IMR-90 (cell line): ENCODE results near the gene IGFBP5. TPM values are rescaled to one million over a fixed set of nuclear protein-coding genes. Genes with fewer than 3 reads are reported as not detected.

Experiments
- ATAC-seq: fragments of 200-7000 bp; cut with Tn5 transposase; 2 replicates; pipeline ENCODE4 v1.9.1; 2020; ENCODE audit warnings: low read depth, mild to moderate bottlenecking, moderate library complexity
- BruUV-seq: library from RNA; stranded (reverse); fragments of 400-500 nt; replicated peaks from 2 replicates; lab custom pipeline; 2021; lab: Mats Ljungman, UMichigan
- CTCF ChIA-PET: fragments of 300-600 bp; formaldehyde crosslinking; extraction: SDS; loops from one replicate; lab custom pipeline; 2021; ENCODE audit warnings: antibody characterized with exemption; lab: Yijun Ruan, JAX
- POLR2A ChIA-PET: fragments of 300-600 bp; sonication (Branson Sonifier 250); formaldehyde crosslinking; loops from one replicate; lab custom pipeline; 2022; ENCODE audit warnings: antibody characterized with exemption; ENCODE audit not compliant: unreplicated experiment; lab: Charles Lee
- DNase-seq: peaks from one replicate; pipeline ENCODE4 v3.0.0; 2013
- H2AFZ ChIP-seq: replicated peaks from 2 replicates; pipeline ENCODE3; 2013; ENCODE audit warnings: low read length, mild to moderate bottlenecking; ENCODE audit not compliant: poor library complexity
- H2AK5ac ChIP-seq: 2 replicates; pipeline ENCODE4 v1.6.1; 2013; ENCODE audit warnings: low read depth, low read length, inconsistent platforms
- H2AK9ac ChIP-seq: replicated peaks from 2 replicates; pipeline ENCODE3; 2013; ENCODE audit warnings: mild to moderate bottlenecking, low read depth, low read length, moderate library complexity; ENCODE audit not compliant: poor library complexity
- H2BK120ac ChIP-seq: 2 replicates; pipeline ENCODE4 v1.6.1; 2013; ENCODE audit warnings: low read depth, low read length, inconsistent platforms
- H2BK15ac ChIP-seq: 3 replicates; pipeline ENCODE4 v1.6.1; 2013; ENCODE audit warnings: low read depth, low read length, inconsistent platforms
- H2BK20ac ChIP-seq: 2 replicates; pipeline ENCODE4 v1.6.1; 2013; ENCODE audit warnings: low read depth, mild to moderate bottlenecking, inconsistent platforms, low read length, moderate library complexity
- H2BK5ac ChIP-seq: 2 replicates; pipeline ENCODE4 v1.6.1; 2013; ENCODE audit warnings: mild to moderate bottlenecking, low read depth, low read length, inconsistent platforms; ENCODE audit not compliant: poor library complexity, severe bottlenecking
- H3K14ac ChIP-seq: replicated peaks from 2 replicates; pipeline ENCODE4 v1.6.1; 2013; ENCODE audit warnings: low read depth, low read length, inconsistent platforms
- H3K18ac ChIP-seq: 2 replicates; pipeline ENCODE4 v1.6.1; 2013; ENCODE audit warnings: low read depth, low read length, control low read depth
- H3K23ac ChIP-seq: 2 replicates; pipeline ENCODE4 v1.6.1; 2013; ENCODE audit warnings: low read depth, low read length, inconsistent platforms
- H3K27ac ChIP-seq: 2 replicates; pipeline ENCODE4 v1.5.1; 2013; ENCODE audit warnings: mild to moderate bottlenecking, control low read depth, low read length; ENCODE audit not compliant: insufficient read depth
- H3K27me3 ChIP-seq: 2 replicates; pipeline ENCODE4 v1.6.1; 2013; ENCODE audit warnings: low read length; ENCODE audit not compliant: control insufficient read depth, insufficient read depth
- H3K36me3 ChIP-seq: 2 replicates; pipeline ENCODE4 v1.6.1; 2013; ENCODE audit warnings: low read length, mixed read lengths; ENCODE audit not compliant: control insufficient read depth, insufficient read depth
- H3K4ac ChIP-seq: 2 replicates; pipeline ENCODE4 v1.6.1; 2013; ENCODE audit warnings: low read depth, low read length, inconsistent platforms
- H3K4me1 ChIP-seq: 2 replicates; pipeline ENCODE4 v1.6.1; 2013; ENCODE audit warnings: low read length, mixed read lengths; ENCODE audit not compliant: control insufficient read depth, insufficient read depth
- H3K4me2 ChIP-seq: 2 replicates; pipeline ENCODE4 v1.6.1; 2013; ENCODE audit warnings: low read depth, mild to moderate bottlenecking, control low read depth, low read length, moderate library complexity
- H3K4me3 ChIP-seq: 2 replicates; pipeline ENCODE4 v1.5.1; 2013; ENCODE audit warnings: low read depth, mild to moderate bottlenecking, control low read depth, low read length, moderate library complexity; ENCODE audit not compliant: insufficient read depth
- H3K56ac ChIP-seq: 2 replicates; pipeline ENCODE4 v1.6.1; 2013; ENCODE audit warnings: low read length, inconsistent platforms; ENCODE audit not compliant: insufficient read depth; ENCODE audit errors: extremely low read depth
- H3K79me1 ChIP-seq, 2 experiments: 2 replicates each; pipeline ENCODE4 v1.6.1; 2013; ENCODE audit warnings: low read length in 2 of 2, inconsistent platforms in 1 of 2, low read depth in 1 of 2
- H3K9ac ChIP-seq: 2 replicates; pipeline ENCODE4 v1.6.1; 2013; ENCODE audit warnings: low read depth, low read length, control low read depth
- H3K9me1 ChIP-seq: 2 replicates; pipeline ENCODE4 v1.6.1; 2013; ENCODE audit warnings: low read length, inconsistent platforms; ENCODE audit not compliant: insufficient read depth
- H3K9me3 ChIP-seq: 2 replicates; pipeline ENCODE4 v1.6.1; 2013; ENCODE audit warnings: low read length; ENCODE audit not compliant: control insufficient read depth, insufficient read depth
- H4K20me1 ChIP-seq: 2 replicates; pipeline ENCODE4 v1.6.1; 2013; ENCODE audit warnings: low read length, inconsistent platforms; ENCODE audit not compliant: insufficient read depth
- H4K5ac ChIP-seq: 2 replicates; pipeline ENCODE4 v1.6.1; 2013; ENCODE audit warnings: mild to moderate bottlenecking, low read depth, low read length, control low read depth
- H4K8ac ChIP-seq, 2 experiments: 2 replicates each; pipeline ENCODE4 v1.6.1; 2013; ENCODE audit warnings: low read depth in 2 of 2, low read length in 2 of 2, control low read depth in 1 of 2, inconsistent platforms in 1 of 2
- H4K91ac ChIP-seq: 2 replicates; pipeline ENCODE4 v1.6.1; 2013; ENCODE audit warnings: low read depth, low read length, inconsistent platforms; ENCODE audit not compliant: insufficient read depth
- BHLHE40 ChIP-seq: fragments of 150-350 bp; IDR thresholded peaks from 2 replicates; pipeline ENCODE4 v1.6.1; 2016; ENCODE audit warnings: mild to moderate bottlenecking, low read depth, low read length
- CTCF ChIP-seq: conservative IDR thresholded peaks from 2 replicates; pipeline ENCODE4 v1.5.1; 2012; ENCODE audit warnings: mild to moderate bottlenecking, low read depth, low read length, improper control_type of control experiment
- ELK1 ChIP-seq: fragments of 150-350 bp; IDR thresholded peaks from 2 replicates; pipeline ENCODE4 v1.6.1; 2016; ENCODE audit warnings: low read depth, mild to moderate bottlenecking, low read length, moderate library complexity, borderline replicate concordance
- FOS ChIP-seq: fragments of 150-350 bp; IDR thresholded peaks from 2 replicates; pipeline ENCODE4 v1.6.1; 2016; ENCODE audit warnings: low read depth, low read length
- MAFK ChIP-seq: IDR thresholded peaks from 2 replicates; pipeline ENCODE4 v1.6.1; 2012; ENCODE audit warnings: low read depth, low read length, improper control_type of control experiment
- MAZ ChIP-seq: IDR thresholded peaks from 2 replicates; pipeline ENCODE4 v1.6.1; 2012; ENCODE audit warnings: low read depth, mild to moderate bottlenecking, low read length, improper control_type of control experiment, moderate library complexity, borderline replicate concordance
- MXI1 ChIP-seq: IDR thresholded peaks from 2 replicates; pipeline ENCODE4 v1.6.1; 2012; ENCODE audit warnings: low read depth, mild to moderate bottlenecking, low read length, moderate library complexity, borderline replicate concordance
- NFE2L2 ChIP-seq: fragments of 150-350 bp; IDR thresholded peaks from 2 replicates; pipeline ENCODE4 v1.6.1; 2016; ENCODE audit warnings: low read depth, mild to moderate bottlenecking, low read length
- POLR2A ChIP-seq: IDR thresholded peaks from 2 replicates; pipeline ENCODE4 v1.6.1; 2012; ENCODE audit warnings: mild to moderate bottlenecking, low read depth, low read length
- RAD21 ChIP-seq: IDR thresholded peaks from 2 replicates; pipeline ENCODE4 v1.6.1; 2012; ENCODE audit warnings: low read length, improper control_type of control experiment
- RCOR1 ChIP-seq: IDR thresholded peaks from 2 replicates; pipeline ENCODE4 v1.6.1; 2012; ENCODE audit warnings: mild to moderate bottlenecking, low read length, improper control_type of control experiment; ENCODE audit not compliant: insufficient replicate concordance
- RFX5 ChIP-seq: IDR thresholded peaks from 2 replicates; pipeline ENCODE4 v1.8.0; 2012; ENCODE audit warnings: low read depth, mild to moderate bottlenecking, low read length, moderate library complexity
- SMC3 ChIP-seq: fragments of 150-350 bp; IDR thresholded peaks from 2 replicates; pipeline ENCODE4 v1.6.1; 2016; ENCODE audit warnings: low read depth, mild to moderate bottlenecking, antibody characterized with exemption, low read length, moderate library complexity
- WGBS, 2 experiments: methylation state at CpG; one replicate each; pipeline versions ENCODE4 v1.1.5 to v1.1.7; 2013; ENCODE audit warnings: missing lambda C conversion rate in 2 of 2; ENCODE audit not compliant: insufficient read length in 1 of 2; ENCODE audit errors: extremely low coverage in 2 of 2; 5-methylcytosine and 5-hydroxymethylcytosine counted together
- dilution Hi-C: fragments of 300-500 bp; cut with HindIII; formaldehyde crosslinking; loops from one replicate; pipeline ENCODE4 v1.14.3; 2018; ENCODE audit warnings: low sequenced_read_pairs; ENCODE audit not compliant: unreplicated experiment
- in situ Hi-C: fragments of 300-500 bp; cut with MboI; formaldehyde crosslinking; loops from 3 replicates; pipeline ENCODE4 v1.14.3; 2019; ENCODE audit warnings: low sequenced_read_pairs, inconsistent platforms, mixed read lengths
- intact Hi-C: fragments of 100-400 bp; cut with micrococcal nuclease; formaldehyde crosslinking; loops from 2 replicates; pipeline ENCODE4 v1.10.0; 2022
- polyA plus RNA-seq, 3 experiments: library from polyadenylated mRNA; depleted of rRNA; stranded (reverse); fragments of >200 nt; gene quantifications; 2 replicates each; pipeline ENCODE4 v1.2.3, GENCODE V29; 2012; ENCODE audit warnings: low replicate concordance in 1 of 3
- total RNA-seq: library from RNA; depleted of rRNA; stranded (reverse); fragments of >200 nt; gene quantifications from 2 replicates; pipeline ENCODE4 v1.2.3, GENCODE V29; 2012

IGFBP5 gene
- total and polyA plus RNA-seq, 2 of the 4 experiments (the other 2 are of a cell fraction): 392 to 1,339 TPM

- TF ChIP-seq MAZ: no peak
- TF ChIP-seq MXI1: no peak
These were observed 28.7 kb downstream of the IGFBP5 start (continued) for GRCh38 chr2:216666461-216667233.

GRCh38 chr2:216665717-216666116 lies 29.6 kb downstream of the IGFBP5 start:
- H2AK5ac ChIP-seq: no peak overlapping the region
- dilution Hi-C loops: loop anchor here (25.0 kb wide), 1 partner anchor 153 kb away; no protein-coding TSS in a partner anchor
- TF ChIP-seq MXI1 (no peak), POLR2A (no peak), MAZ (no peak), RCOR1 (no peak), BHLHE40 (no peak), NFE2L2 (no peak), CTCF (no peak), SMC3 (no peak), RFX5 (no peak), FOS (no peak), MAFK (no peak), RAD21 (no peak), ELK1 (no peak)

More at GRCh38 chr2:216665717-216666116, 29.6 kb downstream of the IGFBP5 start:
- Histone ChIP-seq H4K8ac (no peak overlapping the region), H3K4ac (no peak overlapping the region), H4K5ac (no peak overlapping the region), H3K9me1 (no peaks in the 10 kb centered on the region), H3K79me1 (no peaks in the 10 kb centered on the region), H3K27me3 (no peaks in the 10 kb centered on the region), H3K36me3 (peaks cover 2% of the 10 kb centered on the region; the same call in 1 of the 2 replicates), H4K20me1 (peaks cover 10% of the 10 kb centered on the region; the same call in 1 of the 2 replicates), H2AFZ (no peak overlapping the region), H3K56ac (no peak overlapping the region), H3K9ac (no peak overlapping the region), H2BK20ac (no peak overlapping the region), H4K91ac (no peak overlapping the region), H3K4me1 (no peaks in the 10 kb centered on the region; the same call in 1 of the 2 replicates), H2BK120ac (no peak overlapping the region), H3K4me3 (no peak overlapping the region), H2BK5ac (no peak overlapping the region), H2AK9ac (no peak overlapping the region), H3K23ac (no peak overlapping the region), H3K14ac (no peak overlapping the region), H3K9me3 (no peaks in the 10 kb centered on the region), H3K4me2 (no peak overlapping the region), H3K27ac (no peak overlapping the region), H2BK15ac (no peak overlapping the region), H3K18ac (no peak overlapping the region)
- ChIA-PET POLR2A (no interaction called here), CTCF (interaction anchor here (0.6 to 10.0 kb wide), 2 partner anchors 24 to 148 kb away, joined by 3 to 88 read pairs; no protein-coding TSS in a partner anchor)
- ATAC-seq: no peak
- in situ Hi-C loops: loop anchor here (5.0 to 10.0 kb wide), 2 partner anchors 148 to 441 kb away; no protein-coding TSS in a partner anchor
- no peak for DNase-seq
- no TSS peak for BruUV-seq
- WGBS, 2 experiments: 40% methylated on average over 10 of the region's 12 CpGs; no CpG with 5 or more reads in 1 of the 2 experiments
- intact Hi-C loops: loop anchor here (1.0 to 10.0 kb wide), 3 partner anchors 149 to 631 kb away; no protein-coding TSS in a partner anchor
